Activated CD8-positive, alpha-beta memory T cell treated with anti-CD3 and anti-CD28 coated beads, Interleukin-2, amount 10 ng/mL, durations not matched to agents 7 days and 5 days (primary cell): ENCODE measurements around the gene SLC5A12. TPM values are rescaled to one million over a fixed set of nuclear protein-coding genes. Genes with fewer than 3 reads are reported as not detected.
A peak's percentile ranks its signal among the peaks of the same experiment; 100 is the strongest.
"Not testable (repeated sequence)": the region's sequence is repeated elsewhere in the genome, so short reads cannot be mapped to it uniquely, and the experiment has no call there.

Experiments used
- ATAC-seq: fragments of 150-1000 bp; cut with Tn5 transposase; one replicate; pipeline ENCODE4 v1.10.0; 2021; ENCODE audit warnings: moderate library complexity
- CTCF ChIA-PET: fragments of 350-600 bp; sonication (Branson Sonifier 250); formaldehyde crosslinking; loops from one replicate; lab custom pipeline; 2021; ENCODE audit warnings: antibody characterized with exemption; lab: Charles Lee
- DNase-seq: peaks from one replicate; pipeline ENCODE4 v3.0.0-alpha.2; 2020
- H3K27ac Mint-ChIP-seq: one replicate; pipeline ENCODE4 v1.8.0; 2021; ENCODE audit warnings: mild to moderate bottlenecking, mixed read lengths
- H3K27me3 Mint-ChIP-seq: one replicate; pipeline ENCODE4 v1.8.0; 2021; ENCODE audit warnings: mixed read lengths
- H3K36me3 Mint-ChIP-seq: one replicate; pipeline ENCODE4 v1.8.0; 2021; ENCODE audit warnings: mild to moderate bottlenecking, mixed read lengths
- H3K4me1 Mint-ChIP-seq: one replicate; pipeline ENCODE4 v1.8.0; 2021; ENCODE audit warnings: mixed read lengths
- H3K4me3 Mint-ChIP-seq: one replicate; pipeline ENCODE4 v1.8.0; 2021; ENCODE audit warnings: mild to moderate bottlenecking, moderate library complexity, mixed read lengths
- H3K9me3 Mint-ChIP-seq: one replicate; pipeline ENCODE4 v1.8.0; 2022; ENCODE audit warnings: low read depth, mixed read lengths
- total RNA-seq, 2 experiments: library from RNA; stranded (reverse); gene quantifications; one replicate each; pipeline ENCODE4 v1.2.3, GENCODE V29; 2021

SLC5A12 gene
- total RNA-seq, 2 experiments from 2014 or later: not detected

GRCh38 chr11:26665946-26666345, 55.9 kb downstream of the SLC5A12 start:
- Mint-ChIP-seq H3K4me3 (no peak overlapping the region), H3K36me3 (no peaks in the 10 kb centered on the region), H3K27ac (no peak overlapping the region), H3K4me1 (no peaks in the 10 kb centered on the region), H3K27me3 (no peaks in the 10 kb centered on the region), H3K9me3 (no peaks in the 10 kb centered on the region)
- DNase-seq: no peak
- CTCF ChIA-PET: no interaction called here
- ATAC-seq: no peak

GRCh38 chr11:26665036-26665435, 56.8 kb downstream of the SLC5A12 start:
- Mint-ChIP-seq H3K4me1 (no peaks in the 10 kb centered on the region), H3K27me3 (no peaks in the 10 kb centered on the region), H3K4me3 (no peak overlapping the region), H3K9me3 (no peaks in the 10 kb centered on the region), H3K27ac (no peak overlapping the region), H3K36me3 (no peaks in the 10 kb centered on the region)
- CTCF ChIA-PET: no interaction called here
- ATAC-seq (no peak), DNase-seq (no peak)

GRCh38 chr11:26662916-26663315, 58.9 kb downstream of the SLC5A12 start:
- peaks cover under 1% of the 10 kb centered on the region for H3K9me3 Mint-ChIP-seq
- CTCF ChIA-PET: no interaction called here
- H3K27me3 Mint-ChIP-seq: no peaks in the 10 kb centered on the region
- no peaks in the 10 kb centered on the region for H3K36me3 Mint-ChIP-seq
- no peak overlapping the region for H3K27ac Mint-ChIP-seq
- no peak for DNase-seq
- ATAC-seq: no peak
- H3K4me3 Mint-ChIP-seq: no peak overlapping the region
- H3K4me1 Mint-ChIP-seq: no peaks in the 10 kb centered on the region

GRCh38 chr11:26655287-26655686, 66.6 kb downstream of the SLC5A12 start:
- CTCF ChIA-PET: no interaction called here
- no peak for DNase-seq

GRCh38 chr11:26651916-26652315, 69.9 kb downstream of the SLC5A12 start:
- Mint-ChIP-seq H3K4me1 (no peaks in the 10 kb centered on the region), H3K27ac (no peak overlapping the region), H3K27me3 (no peaks in the 10 kb centered on the region), H3K36me3 (no peaks in the 10 kb centered on the region), H3K9me3 (peaks cover 3% of the 10 kb centered on the region), H3K4me3 (no peak overlapping the region)
- DNase-seq: no peak
- no peak for ATAC-seq
- CTCF ChIA-PET: no interaction called here

More at GRCh38 chr11:26655287-26655686, 66.6 kb downstream of the SLC5A12 start:
- Mint-ChIP-seq H3K27ac (no peak overlapping the region), H3K27me3 (no peaks in the 10 kb centered on the region), H3K9me3 (peaks cover 7% of the 10 kb centered on the region), H3K4me3 (no peak overlapping the region), H3K36me3 (no peaks in the 10 kb centered on the region), H3K4me1 (no peaks in the 10 kb centered on the region)
- ATAC-seq: no peak

GRCh38 chr11:26649884-26650283, 72.0 kb downstream of the SLC5A12 start:
- H3K36me3 Mint-ChIP-seq: no peaks in the 10 kb centered on the region

GRCh38 chr11:26643314-26643713, 78.5 kb downstream of the SLC5A12 start:
- DNase-seq, ATAC-seq, H3K9me3 Mint-ChIP-seq, H3K27ac Mint-ChIP-seq, H3K27me3 Mint-ChIP-seq, CTCF ChIA-PET, H3K4me1 Mint-ChIP-seq, H3K4me3 Mint-ChIP-seq, H3K36me3 Mint-ChIP-seq: not testable (repeated sequence)

More at GRCh38 chr11:26649884-26650283, 72.0 kb downstream of the SLC5A12 start:
- no peak for ATAC-seq
- peaks cover 3% of the 10 kb centered on the region for H3K9me3 Mint-ChIP-seq
- no peaks in the 10 kb centered on the region for H3K4me1 Mint-ChIP-seq
- CTCF ChIA-PET: no interaction called here
- peak; percentile 41 for DNase-seq
- no peak overlapping the region for H3K27ac Mint-ChIP-seq
- no peak overlapping the region for H3K4me3 Mint-ChIP-seq
- no peaks in the 10 kb centered on the region for H3K27me3 Mint-ChIP-seq

GRCh38 chr11:26632691-26633159, 89.1 kb downstream of the SLC5A12 start:
- Mint-ChIP-seq H3K4me1 (no peaks in the 10 kb centered on the region), H3K36me3 (no peaks in the 10 kb centered on the region), H3K4me3 (no peak overlapping the region), H3K27ac (no peak overlapping the region), H3K9me3 (no peaks in the 10 kb centered on the region), H3K27me3 (no peaks in the 10 kb centered on the region)
- CTCF ChIA-PET: no interaction called here
- DNase-seq (no peak), ATAC-seq (no peak)

GRCh38 chr11:26626346-26626745, 95.5 kb downstream of the SLC5A12 start:
- Mint-ChIP-seq H3K4me1 (no peaks in the 10 kb centered on the region), H3K9me3 (no peaks in the 10 kb centered on the region), H3K36me3 (no peaks in the 10 kb centered on the region), H3K27ac (no peak overlapping the region), H3K4me3 (no peak overlapping the region), H3K27me3 (no peaks in the 10 kb centered on the region)
- CTCF ChIA-PET: no interaction called here
- no peak for DNase-seq
- ATAC-seq: no peak

GRCh38 chr11:26623076-26623659, 98.7 kb downstream of the SLC5A12 start:
- CTCF ChIA-PET: no interaction called here
- H3K4me3 Mint-ChIP-seq: no peak overlapping the region
- no peak for DNase-seq
- H3K27me3 Mint-ChIP-seq: no peaks in the 10 kb centered on the region
- H3K36me3 Mint-ChIP-seq: no peaks in the 10 kb centered on the region
- peaks cover 1% of the 10 kb centered on the region for H3K9me3 Mint-ChIP-seq
- H3K4me1 Mint-ChIP-seq: no peaks in the 10 kb centered on the region
- no peak overlapping the region for H3K27ac Mint-ChIP-seq
- no peak for ATAC-seq

GRCh38 chr11:26622181-26622580, 99.7 kb downstream of the SLC5A12 start:
- Mint-ChIP-seq H3K4me1 (no peaks in the 10 kb centered on the region), H3K36me3 (no peaks in the 10 kb centered on the region), H3K27me3 (no peaks in the 10 kb centered on the region), H3K9me3 (peaks cover 2% of the 10 kb centered on the region), H3K4me3 (no peak overlapping the region), H3K27ac (no peak overlapping the region)
- CTCF ChIA-PET: no interaction called here
- DNase-seq: no peak
- ATAC-seq: no peak

GRCh38 chr11:26621132-26621531, 100.7 kb downstream of the SLC5A12 start:
- DNase-seq (no peak), ATAC-seq (no peak)
- Mint-ChIP-seq H3K4me1 (no peaks in the 10 kb centered on the region), H3K9me3 (peaks cover 4% of the 10 kb centered on the region), H3K27me3 (no peaks in the 10 kb centered on the region), H3K36me3 (no peaks in the 10 kb centered on the region), H3K27ac (no peak overlapping the region), H3K4me3 (no peak overlapping the region)
- CTCF ChIA-PET: no interaction called here

GRCh38 chr11:26620282-26621045, 101.4 kb downstream of the SLC5A12 start:
- H3K27ac Mint-ChIP-seq: no peak overlapping the region
- no peaks in the 10 kb centered on the region for H3K27me3 Mint-ChIP-seq
- H3K4me3 Mint-ChIP-seq: no peak overlapping the region
- DNase-seq: no peak
- H3K36me3 Mint-ChIP-seq: no peaks in the 10 kb centered on the region
- H3K9me3 Mint-ChIP-seq: peaks cover 4% of the 10 kb centered on the region
- CTCF ChIA-PET: no interaction called here
- no peak for ATAC-seq
- H3K4me1 Mint-ChIP-seq: no peaks in the 10 kb centered on the region

- no peaks in the 10 kb centered on the region for H3K4me1 Mint-ChIP-seq
- ATAC-seq: no peak
- no peak overlapping the region for H3K4me3 Mint-ChIP-seq
- no peaks in the 10 kb centered on the region for H3K27me3 Mint-ChIP-seq
- no peaks in the 10 kb centered on the region for H3K36me3 Mint-ChIP-seq
- DNase-seq: no peak
- H3K27ac Mint-ChIP-seq: no peak overlapping the region
- CTCF ChIA-PET: no interaction called here
- H3K9me3 Mint-ChIP-seq: peaks cover 7% of the 10 kb centered on the region
These were observed 103.4 kb downstream of the SLC5A12 start for GRCh38 chr11:26618441-26618840.
